ENCODE measurements around the gene AK8. TPM values are rescaled to one million over a fixed set of nuclear protein-coding genes. Genes with fewer than 3 reads are reported as not detected.

Gene AK8
- polyA plus RNA-seq, 4 donors: 2.0 to 3.9 (median 3.8) TPM

DNA sequence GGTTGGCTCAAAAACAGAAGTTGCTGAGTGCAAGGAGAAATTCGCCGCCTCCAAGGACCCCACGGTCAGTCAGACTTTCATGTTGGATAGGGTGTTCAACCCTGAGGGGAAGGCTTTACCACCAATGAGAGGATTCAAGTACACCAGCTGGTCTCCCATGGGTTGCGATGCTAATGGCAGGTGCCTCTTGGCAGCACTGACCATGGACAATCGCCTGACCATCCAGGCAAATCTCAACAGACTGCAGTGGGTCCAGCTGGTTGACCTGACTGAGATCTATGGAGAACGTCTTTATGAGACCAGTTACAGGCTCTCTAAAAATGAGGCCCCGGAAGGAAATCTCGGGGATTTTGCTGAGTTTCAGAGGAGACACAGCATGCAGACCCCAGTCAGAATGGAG lies 200.1 kb downstream of the AK8 start:
- no peak for DNase-seq (ENCODE audit: low read depth in 4 of 4, low spot score in 3 of 4)

Other genes starting within 250 kb of the AK8 start
- gene DDX31, start 208.3 kb downstream of the AK8 start, polyA plus RNA-seq (ENCODE audit: insufficient read length in 4 of 4): 10 to 100 TPM; 10.3 to 20.0 (median 15.9) TPM
- gene GTF3C4, start 207.8 kb downstream of the AK8 start, polyA plus RNA-seq (ENCODE audit: insufficient read length in 4 of 4): 10 to 100 TPM; 23.3 to 28.3 (median 26.2) TPM
- 10 to 100 TPM in 1 of 4 donors, 1 to 10 TPM in 3; 6.2 to 10.5 (median 8.6) TPM for gene SPACA9, start 614 bp upstream of the AK8 start, polyA plus RNA-seq (ENCODE audit: insufficient read length in 4 of 4)
- gene TSC1, start 66.3 kb upstream of the AK8 start, polyA plus RNA-seq (ENCODE audit: insufficient read length in 4 of 4): 10 to 100 TPM; 38.2 to 59.5 (median 45.5) TPM
- 1 to 10 TPM in 1 of 4 donors, under 1 TPM in 3; 0.39 to 1.3 (median 0.70) TPM for gene GFI1B, start 100.4 kb upstream of the AK8 start, polyA plus RNA-seq (ENCODE audit: insufficient read length in 4 of 4)
- 10 to 100 TPM; 53.2 to 79.9 (median 64.2) TPM for gene GTF3C5, start 152.7 kb upstream of the AK8 start, polyA plus RNA-seq (ENCODE audit: insufficient read length in 4 of 4)
- 1 to 10 TPM; 2.0 to 5.6 (median 4.8) TPM for gene CEL, start 183.7 kb upstream of the AK8 start, polyA plus RNA-seq (ENCODE audit: insufficient read length in 4 of 4)
- 10 to 100 TPM; 28.5 to 39.6 (median 33.9) TPM for gene RALGDS, start 243.0 kb upstream of the AK8 start, polyA plus RNA-seq (ENCODE audit: insufficient read length in 4 of 4)